ENCODE measurements around the gene MPHOSPH6.
"Not testable (repeated sequence)": the region's sequence is repeated elsewhere in the genome, so short reads cannot be mapped to it uniquely, and the experiment has no call there.

MPHOSPH6 gene

DNA sequence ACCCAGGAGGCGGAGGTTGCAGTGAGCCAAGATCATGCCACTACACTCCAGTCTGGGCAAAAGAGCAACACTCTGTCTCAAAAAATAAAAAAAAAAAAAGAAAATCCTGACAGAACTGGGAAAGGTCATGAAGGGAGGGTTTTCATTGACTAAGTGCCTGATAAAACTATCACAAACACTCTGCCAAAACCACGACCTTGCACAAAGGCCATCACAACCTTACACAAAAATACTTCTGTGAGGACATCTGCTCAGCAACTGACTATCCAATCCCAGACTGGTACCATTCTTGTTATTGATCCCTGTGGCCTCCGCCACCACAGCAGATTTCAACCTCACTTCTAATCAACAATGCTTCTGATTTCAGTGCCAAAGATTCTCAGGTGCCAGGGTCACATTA, 40.1 kb downstream of the MPHOSPH6 start:
- H3K4me3 ChIP-seq (ENCODE audit: low read depth, low read length): no peak overlapping the region
- no peak for DNase-seq (ENCODE audit: low read depth)
- TF ChIP-seq, protein P1, sequence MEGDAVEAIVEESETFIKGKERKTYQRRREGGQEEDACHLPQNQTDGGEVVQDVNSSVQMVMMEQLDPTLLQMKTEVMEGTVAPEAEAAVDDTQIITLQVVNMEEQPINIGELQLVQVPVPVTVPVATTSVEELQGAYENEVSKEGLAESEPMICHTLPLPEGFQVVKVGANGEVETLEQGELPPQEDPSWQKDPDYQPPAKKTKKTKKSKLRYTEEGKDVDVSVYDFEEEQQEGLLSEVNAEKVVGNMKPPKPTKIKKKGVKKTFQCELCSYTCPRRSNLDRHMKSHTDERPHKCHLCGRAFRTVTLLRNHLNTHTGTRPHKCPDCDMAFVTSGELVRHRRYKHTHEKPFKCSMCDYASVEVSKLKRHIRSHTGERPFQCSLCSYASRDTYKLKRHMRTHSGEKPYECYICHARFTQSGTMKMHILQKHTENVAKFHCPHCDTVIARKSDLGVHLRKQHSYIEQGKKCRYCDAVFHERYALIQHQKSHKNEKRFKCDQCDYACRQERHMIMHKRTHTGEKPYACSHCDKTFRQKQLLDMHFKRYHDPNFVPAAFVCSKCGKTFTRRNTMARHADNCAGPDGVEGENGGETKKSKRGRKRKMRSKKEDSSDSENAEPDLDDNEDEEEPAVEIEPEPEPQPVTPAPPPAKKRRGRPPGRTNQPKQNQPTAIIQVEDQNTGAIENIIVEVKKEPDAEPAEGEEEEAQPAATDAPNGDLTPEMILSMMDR (conservative IDR thresholded peaks at IDR 0.05; ENCODE audit: low read depth, low read length): no peak

DNA sequence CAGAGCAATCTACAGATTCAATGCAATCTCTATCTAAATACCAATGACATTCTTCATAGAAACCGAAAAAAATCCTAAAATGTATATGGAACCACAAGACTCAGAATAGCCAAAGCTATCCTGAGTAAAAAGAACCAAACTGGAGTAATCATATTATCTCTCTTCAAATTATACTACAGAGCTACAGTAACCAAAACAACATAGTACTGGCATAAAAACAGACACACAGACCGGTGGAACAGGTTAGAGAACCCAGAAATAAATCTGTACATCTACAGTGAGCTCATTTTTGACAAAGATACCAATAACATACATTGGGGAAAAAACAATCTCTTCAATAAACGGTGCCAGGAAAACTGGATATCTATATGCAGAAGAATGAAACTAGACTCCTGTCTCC, 45.4 kb downstream of the MPHOSPH6 start:
- TF ChIP-seq, protein P1 (conservative IDR thresholded peaks at IDR 0.05; ENCODE audit: low read depth, low read length): no peak
- H3K4me3 ChIP-seq (ENCODE audit: low read depth, low read length): no peak overlapping the region
- DNase-seq (ENCODE audit: low read depth): no peak

DNA sequence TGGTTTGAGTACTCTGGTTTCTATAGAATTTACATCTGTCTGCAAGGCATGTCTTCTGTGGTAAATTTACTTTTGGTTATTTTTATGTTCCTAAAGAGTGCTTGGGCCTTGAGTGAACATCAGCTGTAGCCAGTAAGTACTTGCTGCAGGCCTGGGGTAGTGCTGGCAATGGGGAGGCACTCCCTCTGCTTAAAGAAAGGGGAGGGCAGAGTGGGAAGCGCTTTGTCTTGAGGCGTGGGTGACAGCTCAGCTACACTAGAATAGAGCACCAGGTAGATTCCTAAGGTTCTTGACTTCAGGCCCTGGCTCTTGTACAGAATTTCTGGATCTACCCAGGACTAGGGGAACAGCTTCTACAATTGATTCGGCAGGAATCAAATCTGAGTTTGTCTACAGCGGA, 50.6 kb downstream of the MPHOSPH6 start:
- TF ChIP-seq, protein P1 (conservative IDR thresholded peaks at IDR 0.05; ENCODE audit: low read depth, low read length): no peak
- DNase-seq (ENCODE audit: low read depth): no peak
- H3K4me3 ChIP-seq (ENCODE audit: low read depth, low read length): no peak overlapping the region

DNA sequence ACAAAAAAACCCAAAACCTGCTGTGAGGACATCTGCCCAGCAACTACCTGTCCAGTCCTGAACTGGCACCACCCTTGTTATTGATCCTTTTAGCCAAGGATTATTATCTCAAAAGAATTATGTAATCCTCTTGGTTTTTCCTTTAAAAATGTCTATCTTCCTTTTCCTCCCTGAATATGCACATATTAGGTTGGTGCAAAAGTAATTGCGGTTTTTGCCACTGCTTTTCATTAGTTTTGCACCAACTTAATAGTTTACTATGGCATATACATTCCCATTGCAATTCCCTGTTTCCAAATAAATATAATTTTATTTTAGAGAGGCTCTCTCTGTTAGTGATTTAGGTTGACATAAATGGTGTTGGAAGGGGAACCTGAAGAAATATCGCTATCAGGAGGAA, 51.3 kb downstream of the MPHOSPH6 start:
- H3K4me3 ChIP-seq (ENCODE audit: low read depth, low read length): no peak overlapping the region
- DNase-seq (ENCODE audit: low read depth): no peak
- TF ChIP-seq, protein P1 (conservative IDR thresholded peaks at IDR 0.05; ENCODE audit: low read depth, low read length): no peak

GRCh38 chr16:82116535-82116934, 53.5 kb downstream of the MPHOSPH6 start:
- no peak for DNase-seq (ENCODE audit: low read depth)
- TF ChIP-seq, protein P1 (conservative IDR thresholded peaks at IDR 0.05; ENCODE audit: low read depth, low read length): no peak
- H3K4me3 ChIP-seq (ENCODE audit: low read depth, low read length): no peak overlapping the region

GRCh38 chr16:82113741-82114140, 56.3 kb downstream of the MPHOSPH6 start:
- DNase-seq (ENCODE audit: low read depth): no peak
- TF ChIP-seq, protein P1 (conservative IDR thresholded peaks at IDR 0.05; ENCODE audit: low read depth, low read length): no peak
- H3K4me3 ChIP-seq (ENCODE audit: low read depth, low read length): no peak overlapping the region

DNA sequence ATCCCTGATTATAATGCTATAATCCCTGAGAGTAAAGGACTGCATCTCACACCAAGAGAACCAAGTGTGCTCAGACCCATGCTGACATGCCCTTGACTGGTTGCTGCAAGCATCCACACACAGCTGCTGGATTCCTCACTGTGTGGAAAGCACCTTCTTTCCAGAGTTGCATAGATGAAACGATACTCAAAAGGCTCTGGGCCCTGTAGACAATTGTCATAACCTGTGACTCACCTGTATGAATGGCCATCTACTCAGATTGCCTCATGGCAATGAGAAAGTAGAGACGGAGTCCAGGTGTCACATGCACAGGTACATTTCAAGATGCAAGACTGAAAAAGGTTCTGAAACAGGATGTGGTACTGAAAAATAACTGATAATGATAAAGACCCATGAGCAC, 58.1 kb downstream of the MPHOSPH6 start:
- TF ChIP-seq, protein P1 (conservative IDR thresholded peaks at IDR 0.05; ENCODE audit: low read depth, low read length): no peak
- no peak overlapping the region for H3K4me3 ChIP-seq (ENCODE audit: low read depth, low read length)
- no peak for DNase-seq (ENCODE audit: low read depth)

GRCh38 chr16:82109266-82109665, 60.8 kb downstream of the MPHOSPH6 start:
- not testable (repeated sequence) for DNase-seq (ENCODE audit: low read depth); H3K4me3 ChIP-seq (ENCODE audit: low read depth, low read length)
